ENCODE data around the gene DOCK1.

The DOCK1 gene

GRCh38 chr10:127279334-127279774, 374.1 kb downstream of the DOCK1 start:
- H3F3A ChIP-seq (ENCODE audit: insufficient read depth, low read length): no peaks in the 10 kb centered on the region
- H3K27ac ChIP-seq (ENCODE audit: low read length): no peak overlapping the region
- H3K9me3 ChIP-seq (replicated peaks; ENCODE audit: insufficient read depth, low read length): no peaks in the 10 kb centered on the region
- H3K4me1 ChIP-seq (ENCODE audit: low read length): no peaks in the 10 kb centered on the region
- DNase-seq: no peak
- no peak overlapping the region for H3K9ac ChIP-seq (ENCODE audit: low read length)
- no peak overlapping the region for H3K4me3 ChIP-seq (ENCODE audit: low read length)
- no peaks in the 10 kb centered on the region for H3K27me3 ChIP-seq (replicated peaks; ENCODE audit: insufficient read depth, low read length)
- H3K9me2 ChIP-seq (replicated peaks; ENCODE audit: insufficient read depth, low read length): no peaks in the 10 kb centered on the region
- H3K4me2 ChIP-seq (ENCODE audit: low read depth, low read length): no peak overlapping the region
- H4K20me1 ChIP-seq (ENCODE audit: insufficient read depth, low read length): no peaks in the 10 kb centered on the region
- TF ChIP-seq CTCF (IDR thresholded peaks at IDR 0.05; ENCODE audit: low read length): no peak
- TF ChIP-seq EZH2 (optimal IDR thresholded peaks at IDR 0.05; ENCODE audit: low read depth, low read length): no peak
- no peak for TF ChIP-seq EZH2phosphoT487 (IDR thresholded peaks at IDR 0.05; ENCODE audit: low read length)
- H3K79me2 ChIP-seq (ENCODE audit: low read length): no peaks in the 10 kb centered on the region
- no peaks in the 10 kb centered on the region for H3K36me3 ChIP-seq (replicated peaks; ENCODE audit: insufficient read depth, low read length)
- no peak overlapping the region for H2AFZ ChIP-seq (ENCODE audit: low read length)

- no peak overlapping the region for H3K9ac ChIP-seq (ENCODE audit: low read length)
- no peaks in the 10 kb centered on the region for H3K27me3 ChIP-seq (replicated peaks; ENCODE audit: insufficient read depth, low read length)
- H3K27ac ChIP-seq (ENCODE audit: low read length): no peak overlapping the region
- no peaks in the 10 kb centered on the region for H4K20me1 ChIP-seq (ENCODE audit: insufficient read depth, low read length)
- no peaks in the 10 kb centered on the region for H3K36me3 ChIP-seq (replicated peaks; ENCODE audit: insufficient read depth, low read length)
- H2AFZ ChIP-seq (ENCODE audit: low read length): no peak overlapping the region
- TF ChIP-seq EZH2 (optimal IDR thresholded peaks at IDR 0.05; ENCODE audit: low read depth, low read length): no peak
- no peak for TF ChIP-seq CTCF (IDR thresholded peaks at IDR 0.05; ENCODE audit: low read length)
- TF ChIP-seq EZH2phosphoT487 (IDR thresholded peaks at IDR 0.05; ENCODE audit: low read length): no peak
- H3K79me2 ChIP-seq (ENCODE audit: low read length): no peaks in the 10 kb centered on the region
- H3K9me3 ChIP-seq (replicated peaks; ENCODE audit: insufficient read depth, low read length): no peaks in the 10 kb centered on the region
- H3K9me2 ChIP-seq (replicated peaks; ENCODE audit: insufficient read depth, low read length): no peaks in the 10 kb centered on the region
- no peak overlapping the region for H3K4me3 ChIP-seq (ENCODE audit: low read length)
- H3K4me2 ChIP-seq (ENCODE audit: low read depth, low read length): no peak overlapping the region
- no peak for DNase-seq
- no peaks in the 10 kb centered on the region for H3K4me1 ChIP-seq (ENCODE audit: low read length)
- H3F3A ChIP-seq (ENCODE audit: insufficient read depth, low read length): no peaks in the 10 kb centered on the region
These were observed 375.2 kb downstream of the DOCK1 start for GRCh38 chr10:127280446-127280845.

GRCh38 chr10:127283017-127283416, 377.8 kb downstream of the DOCK1 start:
- Histone ChIP-seq H3K4me3 (ENCODE audit: low read length) (no peak overlapping the region), H3K4me2 (ENCODE audit: low read depth, low read length) (no peak overlapping the region), H3K9me2 (replicated peaks; ENCODE audit: insufficient read depth, low read length) (no peaks in the 10 kb centered on the region), H3K27me3 (replicated peaks; ENCODE audit: insufficient read depth, low read length) (no peaks in the 10 kb centered on the region), H3K9me3 (replicated peaks; ENCODE audit: insufficient read depth, low read length) (no peaks in the 10 kb centered on the region), H3K27ac (ENCODE audit: low read length) (no peak overlapping the region), H3K79me2 (ENCODE audit: low read length) (no peaks in the 10 kb centered on the region), H3F3A (ENCODE audit: insufficient read depth, low read length) (no peaks in the 10 kb centered on the region), H3K4me1 (ENCODE audit: low read length) (no peaks in the 10 kb centered on the region), H3K36me3 (replicated peaks; ENCODE audit: insufficient read depth, low read length) (no peaks in the 10 kb centered on the region), H4K20me1 (ENCODE audit: insufficient read depth, low read length) (no peaks in the 10 kb centered on the region), H3K9ac (ENCODE audit: low read length) (no peak overlapping the region), H2AFZ (ENCODE audit: low read length) (no peak overlapping the region)
- DNase-seq: no peak
- no peak for TF ChIP-seq CTCF (IDR thresholded peaks at IDR 0.05; ENCODE audit: low read length)
- TF ChIP-seq EZH2 (optimal IDR thresholded peaks at IDR 0.05; ENCODE audit: low read depth, low read length): no peak
- no peak for TF ChIP-seq EZH2phosphoT487 (IDR thresholded peaks at IDR 0.05; ENCODE audit: low read length)

All from MM.1S (cell line).